AG10803 (cell line): ENCODE results near the gene YY1.

ENCODE experiments used
- DNase-seq: peaks from one replicate; pipeline ENCODE4 v3.0.0; 2010; ENCODE audit warnings: low read depth
- H3K4me3 ChIP-seq: 2 replicates; pipeline ENCODE4 v1.5.1; 2011; ENCODE audit warnings: mild to moderate bottlenecking, low read length, control low read depth
- TF ChIP-seq, protein P1 (sequence below): conservative IDR thresholded peaks from 2 replicates; pipeline ENCODE4 v1.5.1; 2011; ENCODE audit warnings: mild to moderate bottlenecking, low read length, control low read depth, inconsistent platforms

YY1 gene

DNA sequence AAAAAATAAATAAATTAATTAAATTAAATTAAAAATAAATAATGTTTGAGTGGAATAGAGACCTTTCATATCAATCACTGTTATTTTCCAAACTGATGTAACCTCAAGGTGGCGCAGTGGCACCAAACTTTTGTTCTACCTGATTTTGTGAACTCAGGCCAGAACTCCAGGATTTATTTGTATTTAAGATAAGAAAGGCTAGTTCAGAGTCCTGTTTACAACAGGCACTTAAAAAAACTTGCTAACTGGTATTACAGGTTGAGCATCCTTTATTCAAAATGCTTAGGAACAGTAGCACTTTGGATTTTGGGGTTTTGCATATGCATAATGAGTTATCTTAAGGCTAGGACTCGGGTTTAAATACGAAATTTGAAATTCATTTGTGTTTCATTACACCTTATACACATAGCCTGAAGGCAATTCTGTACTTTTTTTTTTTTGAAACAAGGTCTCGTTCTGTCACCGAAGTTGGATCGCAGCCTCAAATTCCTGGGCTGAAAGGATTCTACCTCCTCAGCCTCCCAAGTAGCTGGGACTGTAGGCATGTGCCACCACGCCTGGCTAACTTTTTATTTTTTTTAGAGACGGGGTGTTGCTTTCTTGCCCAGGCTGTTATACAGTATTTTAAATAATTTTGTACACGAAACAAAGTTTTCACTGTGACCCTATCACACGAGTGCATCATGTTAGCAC lies 32.4 kb downstream of the YY1 start:
- TF ChIP-seq, protein P1, sequence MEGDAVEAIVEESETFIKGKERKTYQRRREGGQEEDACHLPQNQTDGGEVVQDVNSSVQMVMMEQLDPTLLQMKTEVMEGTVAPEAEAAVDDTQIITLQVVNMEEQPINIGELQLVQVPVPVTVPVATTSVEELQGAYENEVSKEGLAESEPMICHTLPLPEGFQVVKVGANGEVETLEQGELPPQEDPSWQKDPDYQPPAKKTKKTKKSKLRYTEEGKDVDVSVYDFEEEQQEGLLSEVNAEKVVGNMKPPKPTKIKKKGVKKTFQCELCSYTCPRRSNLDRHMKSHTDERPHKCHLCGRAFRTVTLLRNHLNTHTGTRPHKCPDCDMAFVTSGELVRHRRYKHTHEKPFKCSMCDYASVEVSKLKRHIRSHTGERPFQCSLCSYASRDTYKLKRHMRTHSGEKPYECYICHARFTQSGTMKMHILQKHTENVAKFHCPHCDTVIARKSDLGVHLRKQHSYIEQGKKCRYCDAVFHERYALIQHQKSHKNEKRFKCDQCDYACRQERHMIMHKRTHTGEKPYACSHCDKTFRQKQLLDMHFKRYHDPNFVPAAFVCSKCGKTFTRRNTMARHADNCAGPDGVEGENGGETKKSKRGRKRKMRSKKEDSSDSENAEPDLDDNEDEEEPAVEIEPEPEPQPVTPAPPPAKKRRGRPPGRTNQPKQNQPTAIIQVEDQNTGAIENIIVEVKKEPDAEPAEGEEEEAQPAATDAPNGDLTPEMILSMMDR: peak; percentile 24; the same call in 1 of the 2 replicates
- no peak overlapping the region for H3K4me3 ChIP-seq
- DNase-seq: peak; percentile 6

DNA sequence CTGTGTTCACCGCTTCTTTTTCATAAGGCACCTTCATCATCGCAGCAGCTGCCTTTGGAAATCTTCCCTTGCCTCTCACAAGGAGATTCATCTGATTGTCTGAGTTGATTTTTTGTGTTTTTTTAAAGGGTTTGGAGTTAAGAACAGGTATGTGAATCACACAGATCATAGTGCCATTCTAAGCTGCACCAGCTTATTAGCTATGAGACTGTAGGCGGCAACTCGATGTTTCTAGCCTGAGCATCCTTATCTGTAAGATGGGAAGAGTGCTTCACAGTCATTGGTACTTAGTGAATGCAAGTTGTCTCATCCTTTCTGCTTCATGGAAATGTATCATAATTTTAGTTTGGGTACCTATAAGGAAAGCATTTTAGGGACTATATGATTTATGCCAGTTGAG lies 35.3 kb downstream of the YY1 start:
- TF ChIP-seq, protein P1: no peak
- H3K4me3 ChIP-seq: no peak overlapping the region

DNA sequence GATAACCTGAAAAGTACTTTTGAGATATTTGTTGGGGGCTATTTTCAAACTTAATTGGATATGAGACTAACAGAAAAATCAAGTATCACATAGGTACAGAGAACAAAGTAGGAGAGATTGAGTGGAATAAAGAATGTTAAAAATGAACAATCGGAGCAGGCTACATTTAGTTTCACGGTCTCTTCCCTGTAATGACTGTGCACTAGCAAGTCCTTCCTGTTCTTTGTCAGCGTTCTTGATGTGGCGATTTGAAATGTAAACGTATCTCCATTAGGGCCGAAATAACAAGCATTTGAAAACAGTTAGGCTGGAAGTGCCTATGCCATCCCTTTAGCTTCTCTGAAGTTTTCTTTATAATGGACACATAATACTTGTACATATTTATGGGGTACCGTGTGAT lies 36.3 kb downstream of the YY1 start:
- TF ChIP-seq, protein P1: no peak
- no peak overlapping the region for H3K4me3 ChIP-seq
- DNase-seq: no peak

More for the DNA sequence above, 35.3 kb downstream of the YY1 start:
- DNase-seq: no peak

DNA sequence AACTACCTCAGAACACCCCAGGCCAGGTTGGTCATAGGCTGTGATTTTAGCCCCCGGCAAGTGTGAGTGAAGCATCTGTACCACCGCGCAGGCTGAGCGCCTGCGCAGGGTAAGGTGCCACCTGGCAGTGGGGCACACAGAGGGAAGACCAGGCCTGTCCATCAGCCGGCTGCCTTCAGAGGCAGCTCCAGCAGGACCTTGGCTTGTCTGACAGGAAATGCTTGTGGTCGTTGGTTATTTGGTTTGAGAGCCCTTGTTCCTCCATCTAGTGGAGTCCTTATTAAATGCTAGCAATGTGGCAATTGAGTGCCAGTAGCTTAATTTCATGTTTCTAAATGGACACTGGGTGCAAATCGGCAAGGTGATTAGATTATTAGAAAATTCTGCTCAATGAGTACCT lies 39.8 kb downstream of the YY1 start:
- peak; percentile 76 for DNase-seq
- TF ChIP-seq, protein P1: peak; percentile 57
- no peak overlapping the region for H3K4me3 ChIP-seq

DNA sequence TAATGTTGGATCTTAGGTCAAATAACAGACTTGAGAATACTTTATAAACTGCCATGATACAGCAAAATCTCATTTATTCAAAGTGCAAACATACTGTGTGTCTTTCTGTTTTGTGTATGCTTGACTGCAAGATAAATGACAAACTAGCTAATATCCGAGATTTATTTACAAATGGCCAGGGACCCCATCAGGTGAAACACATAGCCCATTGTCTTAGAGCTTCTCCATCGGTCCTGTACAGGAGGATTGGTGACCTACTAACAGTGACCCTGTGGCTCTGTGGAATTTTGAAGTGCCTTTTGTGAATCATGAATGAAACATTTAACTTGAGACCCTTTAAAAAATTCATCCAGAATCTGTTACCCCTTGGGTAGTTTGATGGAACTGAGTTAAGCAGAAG lies 40.2 kb downstream of the YY1 start:
- H3K4me3 ChIP-seq: no peak overlapping the region
- TF ChIP-seq, protein P1: no peak
- DNase-seq: no peak

DNA sequence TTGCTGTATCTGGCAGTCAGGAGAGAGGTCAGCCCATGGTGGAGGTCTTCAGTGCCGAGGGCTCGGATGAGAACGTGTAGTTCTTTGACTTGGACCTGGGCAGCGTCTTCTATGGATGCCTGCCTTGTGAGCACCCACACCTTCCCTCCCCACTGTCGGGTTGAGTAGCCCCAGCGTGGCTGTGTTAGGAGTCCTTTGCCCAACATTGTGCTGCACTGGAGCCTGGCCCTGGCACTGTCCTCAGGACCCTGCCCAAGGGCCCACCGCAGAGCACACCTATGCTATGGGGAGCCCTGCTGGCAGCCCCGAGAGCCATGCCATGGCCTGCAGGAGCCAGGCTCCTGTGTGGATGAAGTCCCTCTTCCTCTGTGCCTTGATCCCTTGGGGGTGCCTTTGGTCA lies 40.6 kb downstream of the YY1 start:
- DNase-seq: no peak
- no peak overlapping the region for H3K4me3 ChIP-seq
- TF ChIP-seq, protein P1: no peak

DNA sequence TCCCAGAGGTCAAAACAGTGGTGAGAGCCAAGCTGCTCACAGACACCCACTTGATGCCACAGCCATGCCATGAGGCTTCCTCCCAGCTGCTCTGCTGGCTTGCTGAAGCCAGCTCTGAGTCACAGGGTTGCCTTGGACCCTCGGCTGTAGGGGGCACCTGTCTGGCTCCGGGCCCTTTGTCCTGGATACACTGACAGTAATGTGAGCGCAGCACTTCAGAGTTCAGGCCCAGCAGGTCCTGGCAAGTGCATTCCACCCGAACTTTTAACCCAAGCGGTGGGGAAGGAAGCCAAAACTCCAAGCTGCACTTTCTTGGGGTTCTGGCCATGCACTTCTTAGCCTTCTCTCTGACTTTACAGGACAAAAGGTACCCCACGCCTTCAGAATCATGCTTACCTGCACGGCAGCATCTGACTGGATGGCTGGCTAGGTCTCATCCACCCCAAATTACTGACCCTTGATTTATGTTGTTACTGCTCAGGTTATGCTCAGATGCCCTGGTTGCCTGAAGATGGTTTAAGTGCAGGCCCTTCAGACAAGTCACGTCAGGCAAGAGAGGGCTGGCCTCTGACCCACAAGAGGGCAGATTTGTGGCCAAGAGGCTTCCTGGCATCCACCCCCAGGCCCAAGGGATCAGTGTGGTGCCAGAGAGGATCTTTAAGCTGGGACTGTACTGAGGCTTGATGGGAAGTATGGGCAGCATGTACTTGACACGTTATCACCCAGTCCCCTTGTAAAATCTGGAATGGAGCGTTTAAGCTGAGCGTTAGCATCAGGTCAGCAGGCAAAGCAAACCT lies 42.5 kb downstream of the YY1 start:
- no peak for DNase-seq
- TF ChIP-seq, protein P1: no peak
- no peak overlapping the region for H3K4me3 ChIP-seq
